Activated naive CD4-positive, alpha-beta T cell treated with Interleukin-2 at 50 U/mL for 16 hours (primary cell): Measurements from ENCODE around the gene CFAP52.
A peak's percentile ranks its signal among the peaks of the same experiment; 100 is the strongest.
"Not testable (repeated sequence)": the region's sequence is repeated elsewhere in the genome, so short reads cannot be mapped to it uniquely, and the experiment has no call there.

Experiments used
- DNase-seq: peaks from one replicate; pipeline ENCODE4 v3.0.0-alpha.2; 2020

CFAP52 gene

DNA sequence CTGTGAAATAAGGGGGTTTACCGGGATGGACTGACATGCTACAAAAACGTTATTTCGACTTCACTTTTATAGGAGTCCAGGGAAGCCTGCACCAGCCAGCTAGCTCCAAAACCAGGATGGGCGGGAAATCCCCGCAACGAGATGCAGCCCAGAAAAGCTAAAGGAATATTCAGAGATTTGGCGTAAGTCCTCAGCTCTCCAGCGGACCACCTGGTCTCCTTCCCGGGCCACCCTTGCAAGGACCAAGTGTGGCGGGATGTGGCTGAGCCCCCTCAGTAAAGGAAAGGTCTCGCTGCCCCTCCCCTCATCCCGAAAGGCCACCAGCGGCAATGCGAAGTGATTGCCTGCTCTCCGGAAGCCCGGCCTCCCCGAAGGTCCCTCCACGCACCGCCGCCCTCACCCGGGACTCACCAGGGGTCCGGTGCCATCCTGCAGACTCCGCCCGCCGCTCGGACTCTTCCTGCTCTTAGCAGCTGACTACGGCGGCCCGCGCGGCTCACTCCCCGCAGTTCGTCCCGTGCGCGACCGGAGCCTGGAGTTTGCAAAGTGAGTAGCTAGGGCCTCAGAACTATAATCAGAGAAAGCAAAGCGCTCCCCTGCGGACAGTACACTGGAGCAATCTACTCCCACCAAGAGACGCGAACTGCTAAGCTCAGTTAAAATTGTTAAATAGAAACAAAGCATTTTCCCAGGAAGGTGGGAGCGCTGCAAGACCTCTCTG lies 901 bp upstream of the CFAP52 start, which contains the start of gene STX8:
STX8 (minus strand) TSS at position 440 of the 721 bp plus-strand sequence; CDS start at position 428, 12 bp downstream.
- peak; percentile 84 for DNase-seq

DNA sequence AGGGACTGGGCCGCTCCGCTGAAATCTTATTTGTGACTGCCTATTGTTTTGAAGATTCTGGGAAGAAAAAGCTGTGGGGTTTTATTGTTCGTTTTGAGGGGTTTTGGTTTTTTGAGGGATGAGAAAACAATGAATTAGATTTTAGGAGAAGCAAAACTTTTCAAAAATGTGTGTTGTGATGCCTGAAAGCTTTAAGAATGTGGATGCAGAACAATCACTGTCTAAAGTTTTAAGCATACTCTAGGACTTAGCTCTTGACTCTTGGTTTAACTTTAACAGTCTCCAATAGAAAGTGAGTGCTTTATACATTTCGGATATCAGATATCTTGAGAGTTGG lies 899 bp downstream of the CFAP52 start:
- DNase-seq, result no peak

DNA sequence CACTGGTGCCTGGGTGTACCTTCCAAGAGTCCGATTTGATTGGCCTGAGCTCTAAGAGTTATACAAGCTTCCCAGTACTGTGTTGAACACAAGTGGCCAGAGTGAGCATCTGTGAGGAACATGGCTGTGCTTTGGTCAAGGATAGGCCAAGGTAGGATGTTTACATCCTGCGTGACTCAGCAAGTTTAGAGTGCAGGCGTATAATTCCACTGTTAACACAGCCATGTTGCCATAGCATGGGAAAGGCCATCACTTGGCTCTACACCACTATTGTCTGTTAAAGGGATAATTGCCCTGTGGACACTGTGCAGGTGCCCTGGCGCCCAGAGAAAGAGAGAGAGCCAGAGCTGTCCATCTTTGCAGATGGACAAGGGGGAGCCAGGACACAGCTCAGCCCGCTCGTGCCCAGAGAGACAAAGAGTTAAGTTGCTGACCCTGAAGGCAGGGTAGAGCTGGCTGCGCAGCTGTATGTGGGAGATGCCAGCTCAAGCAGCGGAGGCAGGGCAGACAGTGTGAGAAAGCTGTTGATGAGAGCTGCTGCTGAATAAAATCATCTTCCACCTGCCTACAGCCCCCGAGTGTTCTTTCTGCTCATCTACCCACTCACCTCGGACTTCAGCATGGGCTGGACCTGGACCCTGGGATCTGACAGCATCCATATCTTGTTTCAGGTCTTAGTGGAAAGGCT lies 11.7 kb downstream of the CFAP52 start:
- DNase-seq, result no peak

DNA sequence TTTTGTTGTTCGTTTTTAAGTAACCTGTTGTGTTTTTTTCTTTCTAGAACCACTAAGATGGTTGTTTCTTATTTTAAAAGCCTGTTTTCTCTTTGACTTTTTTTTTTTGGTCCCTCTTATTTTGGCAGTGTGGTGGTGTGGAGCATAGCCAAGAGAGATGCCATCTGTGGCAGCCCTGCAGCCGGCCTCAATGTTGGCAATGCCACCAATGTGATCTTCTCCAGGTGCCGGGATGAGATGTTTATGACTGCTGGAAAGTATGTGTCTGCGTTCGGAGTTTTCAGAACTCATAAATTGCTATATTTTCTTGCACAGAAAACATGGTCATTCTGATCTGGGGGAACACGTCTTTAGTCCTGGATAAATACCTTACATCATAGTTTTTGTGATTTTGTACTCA lies 17.6 kb downstream of the CFAP52 start:
- DNase-seq, result no peak

DNA sequence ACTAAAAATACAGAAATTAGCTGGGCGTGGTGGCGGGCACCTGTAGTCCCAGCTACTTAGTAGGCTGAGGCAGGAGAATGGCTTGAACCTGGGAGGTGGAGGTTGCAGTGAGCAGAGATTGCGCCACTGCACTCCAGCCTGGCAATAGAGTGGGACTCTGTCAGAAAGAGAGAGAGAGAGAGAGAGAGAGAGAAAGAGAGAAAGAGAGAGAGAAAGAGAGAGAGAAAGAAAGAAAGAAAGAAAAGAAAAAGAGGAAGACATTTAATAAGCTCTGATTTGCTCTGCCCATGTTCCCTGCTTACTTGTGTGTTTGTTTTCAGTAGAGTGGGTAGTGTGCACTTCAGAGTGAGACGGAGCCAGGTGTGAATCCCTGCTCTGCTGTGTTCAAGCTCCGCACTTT lies 21.2 kb downstream of the CFAP52 start:
- DNase-seq, result not testable (repeated sequence)

DNA sequence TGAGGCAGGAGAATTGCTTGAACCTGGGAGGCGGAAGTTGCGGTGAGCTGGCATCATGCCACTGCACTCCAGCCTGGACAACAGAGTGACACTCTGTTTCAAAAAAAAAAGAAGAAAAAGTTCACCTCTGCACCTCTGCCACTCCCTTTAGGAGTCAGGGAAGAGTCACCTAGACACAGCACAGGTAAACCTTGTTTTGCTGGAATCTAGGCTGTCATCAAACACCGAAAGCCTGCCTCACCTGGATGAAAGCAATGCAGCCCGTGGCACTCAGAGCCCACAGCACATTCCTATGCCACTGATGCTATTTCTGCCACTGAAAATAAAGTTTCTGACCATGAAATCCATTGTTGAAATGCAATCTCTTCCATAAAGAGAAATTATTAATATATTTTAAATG lies 22.2 kb downstream of the CFAP52 start:
- no peak for DNase-seq

DNA sequence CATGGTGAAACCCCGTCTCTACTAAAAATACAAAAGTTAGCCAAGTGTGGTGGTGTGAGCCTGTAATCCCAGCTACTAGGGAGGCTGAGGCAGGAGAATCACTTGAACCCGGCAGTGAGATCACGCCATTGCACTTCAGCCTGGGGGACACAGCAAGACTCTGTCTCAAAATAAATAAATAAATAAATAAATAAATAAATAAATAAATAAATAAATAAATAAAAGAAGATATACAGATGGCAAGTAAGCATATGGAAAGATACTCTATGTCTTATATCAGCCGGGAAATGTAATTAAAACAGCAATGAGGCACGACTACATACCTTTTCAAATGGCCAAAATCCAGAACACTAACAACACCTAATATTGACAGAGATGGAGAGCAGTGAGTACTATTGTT lies 28.1 kb downstream of the CFAP52 start:
- not testable (repeated sequence) for DNase-seq

DNA sequence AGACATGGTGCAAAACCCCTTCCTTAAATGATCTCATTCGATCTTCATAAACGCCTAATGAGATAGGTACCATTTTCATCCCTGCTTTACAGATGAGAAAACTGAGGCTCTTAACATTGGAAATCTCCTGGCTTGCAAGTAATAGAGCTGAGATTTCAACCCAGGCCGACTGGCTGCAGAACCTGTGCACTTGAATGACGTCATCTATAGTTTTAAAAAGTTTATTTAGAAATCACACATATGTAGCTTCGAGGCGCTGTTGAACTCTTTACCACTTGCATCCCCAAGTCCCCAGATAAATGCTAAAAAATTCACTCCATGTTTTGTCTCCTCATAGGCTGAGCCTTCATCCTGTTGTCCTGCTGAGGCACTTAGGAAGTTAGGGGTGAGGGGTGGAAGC lies 30.0 kb downstream of the CFAP52 start:
- DNase-seq, result no peak

DNA sequence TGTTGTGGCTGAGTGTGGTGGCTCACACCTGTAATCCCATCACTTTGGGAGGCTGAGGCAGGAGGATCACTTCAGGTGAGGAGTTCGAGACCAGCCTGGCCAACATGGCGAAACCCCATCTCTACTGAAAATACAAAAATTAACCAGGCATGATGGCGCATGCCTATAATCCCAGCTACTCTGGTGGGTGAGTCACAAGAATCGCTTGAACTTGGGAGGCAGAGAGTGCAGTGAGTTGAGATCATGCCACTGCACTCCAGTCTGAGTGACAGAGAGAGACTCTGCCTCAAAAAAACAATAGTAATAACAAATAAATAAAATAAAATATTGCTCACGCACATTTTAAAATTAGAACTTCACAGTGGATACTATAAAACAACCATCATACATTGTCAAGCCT lies 30.6 kb downstream of the CFAP52 start:
- DNase-seq, result not testable (repeated sequence)

DNA sequence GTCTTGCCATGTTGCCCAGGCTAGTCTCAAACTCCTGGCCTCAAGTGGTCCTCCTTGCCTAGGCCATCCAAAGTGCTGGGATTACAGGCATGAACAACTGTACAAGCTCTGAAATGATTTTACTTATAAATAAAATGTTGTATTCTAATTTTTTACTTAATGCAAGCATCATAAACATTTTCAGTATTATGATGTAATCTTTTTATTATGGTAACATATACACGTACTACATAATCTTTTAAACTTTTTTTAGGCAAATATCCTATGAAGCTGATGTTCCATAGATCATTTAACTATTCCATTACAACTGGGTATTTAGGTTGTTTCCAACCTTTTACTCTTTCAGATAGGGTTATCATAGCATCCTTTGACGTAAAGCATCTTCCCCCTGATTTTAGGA lies 35.1 kb downstream of the CFAP52 start:
- DNase-seq, result no peak

DNA sequence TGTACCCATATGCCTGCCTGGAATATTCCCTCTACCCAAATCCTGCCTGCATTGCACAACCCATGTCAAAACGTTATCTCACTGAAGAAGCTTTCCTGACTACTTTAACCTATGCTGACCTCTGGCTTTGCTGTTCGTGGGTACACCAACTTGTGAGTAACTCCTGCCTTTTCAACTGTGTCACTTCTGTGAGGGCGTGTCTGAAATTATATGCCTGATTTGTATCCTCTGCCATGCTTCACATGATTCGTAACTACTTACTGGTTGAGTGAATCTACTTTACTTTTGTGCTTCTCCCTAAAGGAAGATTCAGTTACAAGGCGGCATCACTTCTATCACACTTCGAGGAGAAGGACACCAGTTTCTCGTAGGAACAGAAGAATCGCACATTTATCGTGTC lies 35.6 kb downstream of the CFAP52 start:
- no peak for DNase-seq

DNA sequence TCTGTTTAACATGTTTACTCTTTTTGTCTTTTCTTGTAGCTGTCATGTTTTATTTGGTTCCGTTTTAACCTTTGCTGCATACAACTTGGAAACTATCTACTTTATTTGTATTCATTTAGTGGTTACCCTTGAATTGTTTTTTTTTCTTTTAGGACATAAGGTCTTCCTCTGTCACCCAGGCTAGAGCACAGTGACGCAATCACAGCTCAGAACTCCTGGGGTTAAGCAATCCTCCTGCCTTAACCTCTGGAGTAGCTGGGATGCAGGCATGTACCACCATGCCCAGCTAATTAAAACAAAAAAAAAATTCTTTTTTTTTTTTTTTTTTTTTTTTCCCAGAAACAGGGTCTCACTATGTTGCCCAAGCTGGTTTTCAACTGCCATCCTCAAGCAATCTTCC lies 39.0 kb downstream of the CFAP52 start:
- no peak for DNase-seq

DNA sequence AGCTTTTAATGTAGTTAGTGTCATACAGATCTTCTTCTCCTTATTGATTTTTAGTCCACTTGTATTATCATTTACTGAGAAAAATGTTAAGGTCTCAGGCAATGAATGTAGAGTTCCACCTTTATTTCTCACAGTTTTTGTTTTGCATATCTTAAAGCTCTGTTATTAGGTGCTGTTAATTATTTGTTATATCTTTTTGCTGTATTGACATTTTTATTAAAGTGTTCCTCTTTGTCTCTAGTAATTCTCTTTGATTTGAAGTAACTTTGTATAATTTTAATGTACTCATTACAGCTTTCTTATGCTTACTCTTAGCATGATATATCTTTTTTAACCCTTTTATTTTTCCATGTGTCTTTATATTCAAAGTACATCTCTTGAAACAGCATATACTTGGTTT lies 46.5 kb downstream of the CFAP52 start:
- DNase-seq, result no peak

DNA sequence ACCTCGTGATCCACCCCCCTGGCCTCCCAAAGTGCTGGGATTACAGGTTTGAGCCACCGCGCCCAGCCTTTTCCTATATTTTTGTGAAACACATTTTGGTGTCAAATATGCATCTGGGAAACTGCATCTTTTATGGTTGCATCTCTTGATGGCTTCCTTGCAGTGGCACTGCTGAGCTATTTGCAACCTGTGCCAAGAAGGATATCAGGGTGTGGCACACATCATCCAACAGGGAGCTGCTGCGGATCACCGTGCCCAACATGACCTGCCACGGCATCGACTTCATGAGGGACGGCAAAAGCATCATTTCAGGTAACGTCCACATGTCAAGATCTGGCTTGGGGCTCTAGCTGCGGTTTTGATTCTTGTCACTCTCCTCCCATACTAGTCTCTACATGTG lies 52.1 kb downstream of the CFAP52 start:
- no peak for DNase-seq

DNA sequence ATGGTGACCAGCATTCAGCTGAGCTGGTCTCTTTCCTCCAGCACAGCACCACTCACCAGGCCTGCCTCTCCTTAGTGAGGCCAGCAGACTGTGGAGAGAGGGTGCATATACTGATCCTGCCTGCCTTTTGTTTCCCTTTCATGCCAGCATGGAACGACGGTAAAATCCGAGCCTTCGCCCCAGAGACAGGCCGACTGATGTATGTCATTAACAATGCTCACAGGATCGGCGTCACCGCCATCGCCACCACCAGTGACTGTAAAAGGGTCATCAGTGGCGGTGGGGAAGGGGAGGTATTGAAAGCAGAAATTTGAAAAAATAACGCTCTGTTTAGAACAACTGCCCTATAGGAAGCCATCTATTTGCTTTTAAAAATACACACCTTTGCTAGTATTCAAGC lies 56.3 kb downstream of the CFAP52 start:
- no peak for DNase-seq

DNA sequence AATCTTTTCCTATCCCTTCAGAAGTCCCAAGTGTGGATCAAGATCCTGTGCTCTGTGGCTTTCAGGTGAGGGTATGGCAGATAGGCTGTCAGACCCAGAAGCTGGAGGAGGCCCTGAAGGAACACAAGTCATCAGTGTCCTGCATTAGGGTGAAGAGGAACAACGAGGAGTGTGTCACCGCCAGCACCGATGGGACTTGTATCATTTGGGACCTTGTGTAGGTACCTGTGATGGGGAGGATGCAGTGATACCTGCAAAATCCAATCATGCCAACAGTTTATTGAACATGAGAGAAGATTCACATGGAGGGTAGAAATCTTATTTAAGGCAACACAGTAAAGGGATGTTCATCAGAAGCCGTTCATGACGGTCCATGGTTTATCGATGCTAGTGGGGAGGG lies 58.9 kb downstream of the CFAP52 start:
- no peak for DNase-seq

DNA sequence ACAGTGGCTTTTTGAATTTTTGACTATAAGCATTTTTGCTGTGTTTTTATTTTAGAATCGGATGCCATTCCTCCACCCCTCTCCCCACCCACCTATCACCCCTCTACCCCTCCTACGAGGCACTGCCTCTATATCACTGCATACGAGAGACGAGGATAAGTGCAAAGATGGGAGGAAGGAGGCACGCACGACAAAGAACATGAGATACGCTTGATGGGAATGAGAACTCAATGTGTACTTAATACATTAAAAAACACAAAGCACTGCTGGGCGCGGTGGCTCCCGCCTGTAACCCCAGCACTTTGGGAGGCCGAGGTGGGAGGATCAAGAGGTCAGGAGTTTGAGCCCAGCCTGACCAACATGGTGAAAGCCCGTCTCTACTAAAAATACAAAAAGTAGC lies 60.1 kb downstream of the CFAP52 start:
- DNase-seq, result no peak

DNA sequence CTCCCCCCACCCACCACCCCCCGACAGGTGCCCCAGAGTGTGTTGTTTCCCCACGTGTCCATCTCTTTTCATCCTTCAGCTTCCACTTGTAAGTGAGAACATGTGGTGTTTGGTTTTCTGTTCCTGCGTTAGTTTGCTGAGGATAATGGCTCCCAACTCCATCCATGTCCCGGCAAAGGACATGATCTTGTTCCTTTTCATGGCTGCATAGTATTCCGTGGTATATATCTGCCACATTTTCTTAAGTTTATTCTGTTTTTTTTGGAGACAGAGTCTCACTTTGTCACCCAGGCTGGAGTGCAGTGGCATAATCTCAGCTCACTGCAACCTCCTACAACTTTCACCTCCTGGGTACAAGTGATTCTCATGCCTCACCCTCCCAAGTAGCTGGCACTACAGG lies 63.9 kb downstream of the CFAP52 start:
- not testable (repeated sequence) for DNase-seq

DNA sequence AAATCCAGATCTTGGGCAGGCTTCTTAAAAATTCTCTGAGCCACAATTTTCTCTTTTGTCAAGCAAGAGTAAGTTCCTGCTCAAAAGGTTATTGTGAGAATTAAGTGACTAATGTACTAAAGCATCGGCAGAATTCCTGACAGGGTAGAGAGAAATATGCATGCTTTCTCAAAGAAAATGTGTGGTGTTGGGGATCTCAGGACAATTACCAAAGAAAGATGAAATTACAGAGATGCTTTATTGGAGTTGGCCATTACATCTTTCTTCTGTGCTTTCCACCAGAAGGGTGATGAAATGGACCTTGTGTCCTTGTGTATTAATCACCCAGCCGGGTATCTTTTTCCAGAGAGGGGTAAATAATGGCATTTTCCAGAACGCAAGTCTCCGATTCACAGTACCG lies 67.2 kb downstream of the CFAP52 start:
- no peak for DNase-seq

DNA sequence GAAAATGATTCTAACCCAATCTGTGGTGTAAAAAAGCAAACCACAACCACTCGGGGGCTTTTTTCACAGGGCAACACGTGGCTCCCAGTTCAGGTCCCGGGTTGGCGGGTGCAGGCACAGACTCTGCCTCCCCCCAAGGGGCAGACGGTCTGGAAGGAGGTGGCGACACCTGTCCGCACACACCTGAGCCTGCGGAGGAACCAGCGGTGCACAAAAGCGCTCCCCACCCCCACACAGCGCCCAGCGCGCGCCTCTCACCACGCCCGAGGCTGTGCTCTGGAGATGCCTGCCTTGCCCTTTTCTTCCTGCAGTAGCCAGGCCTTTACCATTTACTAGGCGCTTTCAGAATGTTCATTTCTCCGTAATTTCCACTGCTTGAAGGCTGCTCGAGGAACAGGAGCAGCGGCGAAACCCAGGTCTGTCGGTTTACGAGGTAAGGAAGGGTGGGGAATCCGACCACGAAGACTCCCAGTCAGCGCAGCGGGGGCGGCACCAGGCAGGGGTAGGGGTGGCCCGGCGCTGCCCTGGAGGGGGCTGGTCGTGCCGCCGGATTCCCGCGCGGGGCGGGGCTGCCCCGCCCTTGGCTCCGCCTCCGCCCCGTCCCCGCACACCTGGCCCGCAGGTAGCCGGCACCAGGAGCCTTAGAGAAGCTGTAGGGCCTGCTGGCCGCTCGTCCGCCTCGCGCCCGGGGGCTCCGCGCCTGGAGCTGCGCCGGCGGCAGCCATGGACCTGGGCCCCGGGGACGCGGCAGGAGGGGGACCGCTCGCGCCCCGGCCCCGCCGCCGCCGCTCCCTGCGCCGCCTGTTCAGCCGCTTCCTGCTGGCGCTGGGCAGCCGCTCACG lies 68.7 kb downstream of the CFAP52 start, which contains the start of gene USP43:
USP43 (plus strand) TSS at position 608 of the 842 bp plus-strand sequence; CDS start at position 724, 116 bp downstream.
- DNase-seq, result peak; percentile 12

DNA sequence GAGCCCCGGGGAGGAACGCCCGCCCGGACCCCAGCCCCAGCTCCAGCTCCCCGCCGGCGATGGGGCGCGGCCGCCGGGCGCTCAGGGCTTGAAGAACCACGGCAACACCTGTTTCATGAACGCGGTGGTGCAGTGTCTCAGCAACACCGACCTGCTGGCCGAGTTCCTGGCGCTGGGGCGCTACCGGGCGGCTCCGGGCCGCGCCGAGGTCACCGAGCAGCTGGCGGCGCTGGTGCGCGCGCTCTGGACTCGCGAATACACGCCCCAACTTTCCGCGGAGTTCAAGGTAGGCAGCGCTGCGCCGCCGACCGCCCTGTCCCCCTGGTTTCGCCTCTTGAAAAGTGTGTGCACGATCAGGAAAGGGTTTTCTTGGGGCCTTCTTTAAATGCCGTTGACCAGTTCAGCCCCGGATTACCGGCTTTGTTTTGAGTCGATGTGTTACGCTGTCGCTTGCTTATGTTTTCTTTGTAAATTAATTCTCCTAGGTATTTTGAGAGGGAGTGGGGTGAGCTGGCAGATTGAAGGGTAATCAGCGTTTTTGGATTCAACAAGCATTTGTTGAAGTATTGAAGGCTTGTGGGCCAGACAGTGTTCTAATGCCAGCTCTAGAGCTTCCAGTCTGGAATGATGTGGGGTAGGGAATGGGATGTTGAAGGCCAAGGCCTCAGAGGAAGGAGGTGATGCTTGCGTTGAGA lies 69.6 kb downstream of the CFAP52 start:
- peak; percentile 12 for DNase-seq

DNA sequence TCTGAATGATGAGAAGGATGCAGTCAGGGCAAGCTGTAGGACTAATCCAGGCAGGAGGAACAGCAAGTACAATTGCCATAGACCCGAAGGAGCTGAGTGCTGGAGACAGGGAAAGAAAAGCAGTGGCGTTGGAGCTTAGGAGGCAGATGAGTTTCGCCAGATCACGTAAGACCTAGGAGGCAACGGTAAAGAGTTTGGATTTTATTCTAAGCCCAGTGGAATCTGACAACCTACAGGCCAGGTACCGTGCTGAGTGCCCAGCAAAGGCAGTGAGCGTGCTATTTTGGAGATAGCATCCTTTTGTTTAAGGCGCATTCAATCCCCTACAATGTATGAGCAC lies 70.1 kb downstream of the CFAP52 start:
- no peak for DNase-seq

DNA sequence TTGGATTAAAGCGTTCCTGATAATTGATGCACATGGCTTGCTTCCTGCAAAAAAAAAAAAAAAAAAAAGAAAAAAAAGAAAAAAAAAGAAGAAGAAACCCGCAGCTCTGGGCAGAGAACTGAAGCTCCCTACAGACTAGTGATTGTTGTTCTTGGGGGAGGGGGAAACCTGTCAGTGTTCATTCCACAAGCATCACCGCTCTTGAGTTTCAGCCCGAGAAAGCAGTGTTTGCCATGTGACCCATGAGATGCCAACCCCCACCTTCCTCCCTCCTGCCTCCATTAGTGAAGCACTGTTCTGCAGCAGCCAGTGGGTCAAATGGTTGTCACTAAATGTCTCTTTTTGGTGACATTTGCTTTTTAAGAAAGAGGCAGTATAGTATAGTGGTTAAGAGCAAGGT lies 70.6 kb downstream of the CFAP52 start:
- no peak for DNase-seq
